NB4 (cell line): ENCODE data around the gene LEMD3.

ENCODE experiments used
- POLR2A ChIP-seq: IDR thresholded peaks from 2 replicates; pipeline ENCODE4 v1.6.1; 2011; ENCODE audit warnings: mild to moderate bottlenecking; ENCODE audit not compliant: insufficient read length; ENCODE audit errors: extremely low read depth
- TF ChIP-seq, protein P1 (sequence below): IDR thresholded peaks from one replicate; pipeline ENCODE4 v1.5.1; 2012; ENCODE audit warnings: low read depth, low read length

- no peak for TF ChIP-seq POLR2A
- TF ChIP-seq, protein P1, sequence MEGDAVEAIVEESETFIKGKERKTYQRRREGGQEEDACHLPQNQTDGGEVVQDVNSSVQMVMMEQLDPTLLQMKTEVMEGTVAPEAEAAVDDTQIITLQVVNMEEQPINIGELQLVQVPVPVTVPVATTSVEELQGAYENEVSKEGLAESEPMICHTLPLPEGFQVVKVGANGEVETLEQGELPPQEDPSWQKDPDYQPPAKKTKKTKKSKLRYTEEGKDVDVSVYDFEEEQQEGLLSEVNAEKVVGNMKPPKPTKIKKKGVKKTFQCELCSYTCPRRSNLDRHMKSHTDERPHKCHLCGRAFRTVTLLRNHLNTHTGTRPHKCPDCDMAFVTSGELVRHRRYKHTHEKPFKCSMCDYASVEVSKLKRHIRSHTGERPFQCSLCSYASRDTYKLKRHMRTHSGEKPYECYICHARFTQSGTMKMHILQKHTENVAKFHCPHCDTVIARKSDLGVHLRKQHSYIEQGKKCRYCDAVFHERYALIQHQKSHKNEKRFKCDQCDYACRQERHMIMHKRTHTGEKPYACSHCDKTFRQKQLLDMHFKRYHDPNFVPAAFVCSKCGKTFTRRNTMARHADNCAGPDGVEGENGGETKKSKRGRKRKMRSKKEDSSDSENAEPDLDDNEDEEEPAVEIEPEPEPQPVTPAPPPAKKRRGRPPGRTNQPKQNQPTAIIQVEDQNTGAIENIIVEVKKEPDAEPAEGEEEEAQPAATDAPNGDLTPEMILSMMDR: no peak
These were observed 60.1 kb downstream of the LEMD3 start for GRCh38 chr12:65229441-65229840.
